Esophagus squamous epithelium (tissue), 4 donors: ENCODE measurements around the gene CDH16.

ENCODE experiments used
- CTCF ChIP-seq, 6 experiments: fragments of 450-650 bp in 4 of 6; fragments of 200-600 bp in 2 of 6; sonication (generic) in 2 of 6; IDR thresholded peaks; one replicate each; pipeline ENCODE4 v1.5.1; 2016 to 2019; ENCODE audit warnings: antibody characterized with exemption in 6 of 6, mild to moderate bottlenecking in 4 of 6, moderate library complexity in 4 of 6
- POLR2A ChIP-seq, 4 donors: fragments of 450-650 bp; IDR thresholded peaks; one replicate each; pipeline ENCODE4 v1.6.1; 2017; ENCODE audit warnings: antibody characterized with exemption in 4 of 4, mild to moderate bottlenecking in 4 of 4, moderate library complexity in 3 of 4

GRCh38 chr16:66886914-66887313 lies 31.8 kb downstream of the CDH16 start:
- TF ChIP-seq CTCF (IDR thresholded peaks at IDR 0.05) (no peak), POLR2A (IDR thresholded peaks at IDR 0.05) (no peak)
